Endothelial cell of umbilical vein (primary cell): ENCODE data around the gene GPR153. TPM values are rescaled to one million over a fixed set of nuclear protein-coding genes. Genes with fewer than 3 reads are reported as not detected.

Experiments used
- BruUV-seq: library from RNA; stranded (reverse); fragments of 400-500 nt; replicated peaks from 2 replicates; lab custom pipeline; 2021; lab: Mats Ljungman, UMichigan
- CTCF ChIA-PET: fragments of 300-600, 350-600 bp; sonication (Branson Sonifier 250); formaldehyde crosslinking; loops from one replicate; lab custom pipeline; 2021; ENCODE audit warnings: antibody characterized with exemption, inconsistent platforms; lab: Charles Lee
- POLR2A ChIA-PET: fragments of 300-600, 350-600 bp; sonication (Branson Sonifier 250); formaldehyde crosslinking; loops from one replicate; lab custom pipeline; 2021; ENCODE audit warnings: antibody characterized with exemption, inconsistent platforms; lab: Charles Lee
- DNase-seq: peaks from one replicate; pipeline ENCODE4 v3.0.0-alpha.2; 2011; ENCODE audit warnings: low read depth, low spot score
- FAIRE-seq: peaks from 2 replicates; lab custom pipeline; 2011; peaks lifted over from hg19 to GRCh38; lab: Jason Lieb, UNC
- H2AFZ ChIP-seq: 2 replicates; pipeline ENCODE4 v1.6.0; 2012; ENCODE audit warnings: low read depth, low read length, control low read depth, inconsistent platforms
- H3K27ac ChIP-seq: 2 replicates; pipeline ENCODE4 v1.5.1; 2011; ENCODE audit warnings: low read depth, mild to moderate bottlenecking, control low read depth, low read length, moderate library complexity; ENCODE audit not compliant: insufficient read depth
- H3K27me3 ChIP-seq, 2 experiments: 2 replicates each; pipeline versions ENCODE4 v1.6.0 to v1.6.1; 2011; ENCODE audit warnings: low read length in 2 of 2, mixed read lengths in 1 of 2; ENCODE audit not compliant: control insufficient read depth in 2 of 2, insufficient read depth in 2 of 2
- H3K36me3 ChIP-seq, 2 experiments: 2 replicates in 1 of 2; 3 replicates in 1 of 2; pipeline ENCODE4 v1.5.1; 2011; ENCODE audit warnings: low read length in 2 of 2, mild to moderate bottlenecking in 1 of 2, moderate library complexity in 1 of 2; ENCODE audit not compliant: control insufficient read depth in 2 of 2, insufficient read depth in 2 of 2; ENCODE audit errors: extremely low read depth in 1 of 2
- H3K4me1 ChIP-seq: 3 replicates; pipeline ENCODE4 v1.5.1; 2011; ENCODE audit warnings: mild to moderate bottlenecking, low read length; ENCODE audit not compliant: control insufficient read depth, insufficient read depth; ENCODE audit errors: extremely low read depth
- H3K4me2 ChIP-seq: 2 replicates; pipeline ENCODE4 v1.6.1; 2011; ENCODE audit warnings: low read length, control low read depth, mixed read lengths; ENCODE audit not compliant: insufficient read depth
- H3K4me3 ChIP-seq, 3 experiments: fragments of 200-600 bp in 1 of 3; sonication (generic), shearing (Covaris generic) in 1 of 3; replicated peaks in 1 of 3; 2 replicates each; pipeline ENCODE4 v1.5.1; 2011 to 2016; ENCODE audit warnings: control low read depth in 3 of 3, low read length in 3 of 3, mild to moderate bottlenecking in 2 of 3, inconsistent platforms in 1 of 3, low read depth in 1 of 3, moderate library complexity in 1 of 3; ENCODE audit not compliant: insufficient read depth in 1 of 3
- H3K79me2 ChIP-seq: 2 replicates; pipeline ENCODE4 v1.6.0; 2012; ENCODE audit warnings: low read length, inconsistent platforms; ENCODE audit not compliant: control insufficient read depth, insufficient read depth
- H3K9ac ChIP-seq: replicated peaks from 2 replicates; pipeline ENCODE3; 2011; ENCODE audit warnings: low read length, control low read depth; ENCODE audit not compliant: insufficient read depth; ENCODE audit errors: extremely low read depth
- H3K9me1 ChIP-seq: replicated peaks from 3 replicates; pipeline ENCODE4 v1.6.0; 2011; ENCODE audit warnings: mild to moderate bottlenecking, low read length; ENCODE audit not compliant: control insufficient read depth, insufficient read depth; ENCODE audit errors: extremely low read depth
- H3K9me3 ChIP-seq: replicated peaks from 2 replicates; pipeline ENCODE4 v1.5.1; 2012; ENCODE audit warnings: low read length, inconsistent platforms; ENCODE audit not compliant: control insufficient read depth, insufficient read depth
- H4K20me1 ChIP-seq: replicated peaks from 2 replicates; pipeline ENCODE3; 2011; ENCODE audit warnings: mild to moderate bottlenecking, low read length; ENCODE audit not compliant: control insufficient read depth, insufficient read depth; ENCODE audit errors: extremely low read depth
- CTCF ChIP-seq, 2 donors: IDR thresholded peaks; 1 replicate in 1 of 2; 2 replicates in 1 of 2; pipeline ENCODE4 v1.5.1; 2011; ENCODE audit warnings: low read length in 2 of 2, mild to moderate bottlenecking in 2 of 2, moderate library complexity in 2 of 2, control low read depth in 1 of 2, inconsistent platforms in 1 of 2, low read depth in 1 of 2; ENCODE audit not compliant: insufficient read depth in 1 of 2; ENCODE audit errors: extremely low read depth in 1 of 2
- EZH2 ChIP-seq: IDR thresholded peaks from 2 replicates; pipeline ENCODE4 v1.6.1; 2012; ENCODE audit warnings: borderline replicate concordance, low read depth, mild to moderate bottlenecking, moderate library complexity, low read length, inconsistent platforms; ENCODE audit not compliant: severe bottlenecking
- FOS ChIP-seq: IDR thresholded peaks from 2 replicates; pipeline ENCODE4 v1.6.1; 2011; ENCODE audit warnings: mild to moderate bottlenecking, low read length, moderate library complexity, borderline replicate concordance; ENCODE audit not compliant: insufficient read depth
- GATA2 ChIP-seq: IDR thresholded peaks from 2 replicates; pipeline ENCODE4 v1.7.0; 2011; ENCODE audit warnings: low read depth, mild to moderate bottlenecking, moderate library complexity, mixed read lengths, low read length; ENCODE audit not compliant: insufficient read length, insufficient read depth
- JUN ChIP-seq: IDR thresholded peaks from 2 replicates; pipeline ENCODE4 v1.6.1; 2011; ENCODE audit warnings: borderline replicate concordance, low read depth; ENCODE audit not compliant: insufficient read length, insufficient read depth
- MAX ChIP-seq: IDR thresholded peaks from 2 replicates; pipeline ENCODE4 v1.6.1; 2011; ENCODE audit not compliant: insufficient read depth, insufficient read length
- MYC ChIP-seq: IDR thresholded peaks from one replicate; pipeline ENCODE4 v1.6.1; 2011; ENCODE audit warnings: mild to moderate bottlenecking, low read depth, low read length
- POLR2A ChIP-seq: IDR thresholded peaks from 2 replicates; pipeline ENCODE4 v1.6.1; 2012; ENCODE audit warnings: low read depth, mild to moderate bottlenecking, control low read depth, low read length
- POLR2AphosphoS5 ChIP-seq: IDR thresholded peaks from 2 replicates; pipeline ENCODE4 v1.6.1; 2012; ENCODE audit warnings: low read depth, mild to moderate bottlenecking, control low read depth, low read length, moderate library complexity; ENCODE audit not compliant: insufficient read depth
- dilution Hi-C: fragments of 300-500 bp; cut with MboI; formaldehyde crosslinking; loops from one replicate; pipeline ENCODE4 v1.15.0; 2019; ENCODE audit warnings: low sequenced_read_pairs; ENCODE audit not compliant: extremely low pct_ligation_motif_present
- intact Hi-C: fragments of 100-400 bp; cut with micrococcal nuclease; formaldehyde crosslinking; loops from one replicate; pipeline ENCODE4 v1.10.0; 2022
- polyA plus RNA-seq, 4 experiments: library from polyadenylated mRNA; depleted of rRNA in 3 of 4; stranded (reverse) in 3 of 4; unstranded in 1 of 4; fragments of >200 nt; gene quantifications; 2 replicates each; pipeline versions ENCODE4 v1.2.1 to v1.2.3, GENCODE V29; 2011 to 2012; ENCODE audit warnings: missing spikeins in 1 of 4
- total RNA-seq: library from RNA; stranded (reverse); gene quantifications from 2 replicates; pipeline ENCODE4 v1.2.3, GENCODE V29; 2021

Gene GPR153
- total and polyA plus RNA-seq, 2 donors (not counting 3 experiments of a cell fraction or from before 2014, with no cell fraction given): 3.1 to 3.9 TPM

GRCh38 chr1:6282577-6283270, 21.8 kb upstream of the GPR153 start:
- ChIA-PET CTCF (interaction anchor here (1.6 kb wide), 1 partner anchor 36 kb away, joined by 7 read pairs; no protein-coding TSS in a partner anchor), POLR2A (no interaction called here)
- no peaks in the 10 kb centered on the region for H3K4me1 ChIP-seq
- no peak overlapping the region for H3K4me2 ChIP-seq
- no peak for TF ChIP-seq JUN
- no peak for TF ChIP-seq MAX
- TF ChIP-seq CTCF (IDR thresholded peaks at IDR 0.05; ENCODE audit: extremely low read depth in 1 of 2, insufficient read depth in 1 of 2, low read depth in 1 of 2, low read length in 2 of 2): no peak
- TF ChIP-seq FOS: no peak
- no peak for TF ChIP-seq EZH2
- TF ChIP-seq POLR2AphosphoS5: no peak
- no peak for TF ChIP-seq POLR2A
- no peak for TF ChIP-seq MYC
- no peak for TF ChIP-seq GATA2
- dilution Hi-C loops (no loop called here), intact Hi-C loops (no loop called here)
- no peaks in the 10 kb centered on the region for H3K9me1 ChIP-seq
- no peaks in the 10 kb centered on the region for H3K79me2 ChIP-seq
- H3K36me3 ChIP-seq: no peaks in the 10 kb centered on the region
- no peak for DNase-seq
- no peaks in the 10 kb centered on the region for H3K27me3 ChIP-seq
- no peak overlapping the region for H2AFZ ChIP-seq
- FAIRE-seq: no peak
- H3K4me3 ChIP-seq: no peak overlapping the region
- BruUV-seq: no TSS peak
- H3K9ac ChIP-seq: no peak overlapping the region
- no peaks in the 10 kb centered on the region for H4K20me1 ChIP-seq
- no peak overlapping the region for H3K27ac ChIP-seq
- no peaks in the 10 kb centered on the region for H3K9me3 ChIP-seq
